ENCODE data around the gene ABCC4. TPM values are rescaled to one million over a fixed set of nuclear protein-coding genes. Genes with fewer than 3 reads are reported as not detected.

ABCC4 gene
- total and polyA plus RNA-seq, 8 donors, result 24.7 to 60.9 (median 43.1) TPM

DNA sequence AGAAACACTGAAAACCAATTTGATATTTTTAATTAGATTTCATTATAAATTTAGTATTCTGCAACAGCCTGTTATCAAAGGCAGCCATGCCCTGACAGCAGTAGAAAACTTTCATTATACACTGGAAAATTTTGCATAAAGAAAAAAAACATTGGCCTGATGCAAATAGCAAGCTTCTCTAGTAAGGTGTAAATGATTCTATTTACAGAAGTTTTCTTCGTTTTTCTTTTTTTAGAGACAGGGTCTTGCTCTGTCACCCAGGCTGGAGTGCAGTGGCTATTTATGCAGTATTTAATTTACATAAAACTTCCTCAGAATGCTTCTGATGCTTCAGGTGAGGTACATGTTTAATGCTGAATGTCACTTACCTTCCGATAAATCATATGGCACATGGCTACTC lies 67.0 kb downstream of the ABCC4 start:
- intact Hi-C loops (cut with DNase I), result no loop called here
- H3K36me3 ChIP-seq, result no peaks in the 10 kb centered on the region

DNA sequence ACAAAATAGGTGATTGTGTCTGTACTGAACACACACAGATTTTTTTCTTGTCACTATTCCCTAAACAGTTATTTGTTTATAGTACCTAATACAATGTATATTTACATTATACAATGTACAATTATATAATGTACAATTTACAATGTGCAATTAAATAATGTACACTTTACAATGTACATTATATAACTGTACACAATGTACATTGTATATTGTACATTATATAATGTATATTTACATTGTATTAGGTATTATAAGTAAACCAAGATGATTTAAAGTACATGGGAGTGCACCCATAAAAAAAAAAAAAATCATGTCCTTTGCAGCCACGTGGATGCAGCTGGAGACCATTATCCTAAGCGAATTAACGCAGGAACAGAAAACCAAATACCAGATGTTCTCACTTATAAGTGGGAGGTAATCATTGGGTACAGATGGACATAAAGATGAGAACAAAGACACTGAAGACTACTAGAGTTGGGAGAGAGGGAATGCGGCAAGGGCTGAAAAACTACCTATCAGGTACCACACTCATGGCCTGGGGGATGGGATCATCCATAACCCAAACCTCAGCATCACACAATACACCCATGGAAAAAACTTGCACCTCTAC lies 68.1 kb downstream of the ABCC4 start:
- no peak for DNase-seq
- H3K27ac ChIP-seq, result no peak overlapping the region
- no peaks in the 10 kb centered on the region for H3K9me3 ChIP-seq
- H3K36me3 ChIP-seq, result no peaks in the 10 kb centered on the region
- no peaks in the 10 kb centered on the region for H3K4me1 ChIP-seq
- no peak overlapping the region for H3K4me3 ChIP-seq
- H3K27me3 ChIP-seq, result no peaks in the 10 kb centered on the region
- no peak for ATAC-seq
- TF ChIP-seq, protein P1, sequence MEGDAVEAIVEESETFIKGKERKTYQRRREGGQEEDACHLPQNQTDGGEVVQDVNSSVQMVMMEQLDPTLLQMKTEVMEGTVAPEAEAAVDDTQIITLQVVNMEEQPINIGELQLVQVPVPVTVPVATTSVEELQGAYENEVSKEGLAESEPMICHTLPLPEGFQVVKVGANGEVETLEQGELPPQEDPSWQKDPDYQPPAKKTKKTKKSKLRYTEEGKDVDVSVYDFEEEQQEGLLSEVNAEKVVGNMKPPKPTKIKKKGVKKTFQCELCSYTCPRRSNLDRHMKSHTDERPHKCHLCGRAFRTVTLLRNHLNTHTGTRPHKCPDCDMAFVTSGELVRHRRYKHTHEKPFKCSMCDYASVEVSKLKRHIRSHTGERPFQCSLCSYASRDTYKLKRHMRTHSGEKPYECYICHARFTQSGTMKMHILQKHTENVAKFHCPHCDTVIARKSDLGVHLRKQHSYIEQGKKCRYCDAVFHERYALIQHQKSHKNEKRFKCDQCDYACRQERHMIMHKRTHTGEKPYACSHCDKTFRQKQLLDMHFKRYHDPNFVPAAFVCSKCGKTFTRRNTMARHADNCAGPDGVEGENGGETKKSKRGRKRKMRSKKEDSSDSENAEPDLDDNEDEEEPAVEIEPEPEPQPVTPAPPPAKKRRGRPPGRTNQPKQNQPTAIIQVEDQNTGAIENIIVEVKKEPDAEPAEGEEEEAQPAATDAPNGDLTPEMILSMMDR (IDR thresholded peaks at IDR 0.05), result no peak
- intact Hi-C loops (cut with DNase I), result no loop called here

More for the DNA sequence above, 67.0 kb downstream of the ABCC4 start:
- Histone ChIP-seq H3K4me1 (peaks cover 0 to under 1% of the 10 kb centered on the region in 2 donors), H3K27me3 (no peaks in the 10 kb centered on the region), H3K4me3 (no peak overlapping the region), H3K9me3 (no peaks in the 10 kb centered on the region), H3K27ac (no peak overlapping the region)
- ATAC-seq (no peak), DNase-seq (no peak)
- TF ChIP-seq, protein P1 (IDR thresholded peaks at IDR 0.05), result no peak

DNA sequence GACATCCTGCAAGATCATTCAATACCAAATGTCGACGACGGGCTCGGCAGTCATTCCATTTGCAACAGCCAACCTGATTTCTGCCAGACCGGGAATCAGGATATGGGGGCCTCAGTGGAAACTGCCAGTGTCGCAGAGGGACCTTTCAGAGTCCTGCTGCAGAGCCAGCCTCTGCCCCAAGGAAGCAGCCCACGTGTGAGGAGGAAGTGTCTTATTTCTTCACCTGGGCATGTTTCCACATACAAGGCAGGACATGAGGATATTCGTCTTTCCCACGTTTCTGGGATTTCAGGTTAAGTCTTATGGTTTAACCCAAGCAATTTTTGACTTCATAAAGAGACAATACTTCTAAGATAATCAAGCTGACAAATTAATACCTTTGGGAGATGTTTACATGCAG lies 69.9 kb downstream of the ABCC4 start:
- intact Hi-C loops (cut with DNase I), result no loop called here
- ATAC-seq (no peak), DNase-seq (no peak)
- Histone ChIP-seq H3K4me3 (no peak overlapping the region), H3K4me1 (peaks cover 6 to 14% of the 10 kb centered on the region in 2 donors), H3K36me3 (no peaks in the 10 kb centered on the region), H3K27ac (no peak overlapping the region), H3K9me3 (no peaks in the 10 kb centered on the region), H3K27me3 (no peaks in the 10 kb centered on the region)
- TF ChIP-seq, protein P1 (IDR thresholded peaks at IDR 0.05), result no peak

DNA sequence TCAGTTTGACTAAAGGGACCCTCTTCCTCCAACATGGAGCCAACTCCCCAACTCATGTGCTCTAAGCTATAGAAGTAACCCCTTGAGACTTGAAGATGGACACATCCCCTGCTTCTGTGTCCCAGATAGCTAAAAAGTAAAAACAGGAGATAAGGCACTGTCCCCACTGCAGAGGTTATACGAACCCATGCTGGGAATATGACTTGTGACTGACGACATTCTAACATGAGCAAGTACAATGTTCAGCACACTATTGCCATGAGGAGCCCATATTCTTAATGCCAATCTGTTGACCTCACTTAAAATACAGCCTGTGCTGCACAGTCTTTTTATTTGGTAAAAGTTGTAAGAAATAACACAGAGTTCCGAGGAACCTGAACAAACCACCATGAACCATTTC lies 71.4 kb downstream of the ABCC4 start:
- Histone ChIP-seq H3K27me3 (no peaks in the 10 kb centered on the region), H3K4me1 (peaks cover 6 to 14% of the 10 kb centered on the region in 2 donors), H3K36me3 (no peaks in the 10 kb centered on the region), H3K9me3 (no peaks in the 10 kb centered on the region), H3K27ac (no peak overlapping the region), H3K4me3 (no peak overlapping the region)
- intact Hi-C loops (cut with DNase I), result no loop called here
- ATAC-seq (no peak), DNase-seq (no peak)
- TF ChIP-seq, protein P1 (IDR thresholded peaks at IDR 0.05), result no peak

DNA sequence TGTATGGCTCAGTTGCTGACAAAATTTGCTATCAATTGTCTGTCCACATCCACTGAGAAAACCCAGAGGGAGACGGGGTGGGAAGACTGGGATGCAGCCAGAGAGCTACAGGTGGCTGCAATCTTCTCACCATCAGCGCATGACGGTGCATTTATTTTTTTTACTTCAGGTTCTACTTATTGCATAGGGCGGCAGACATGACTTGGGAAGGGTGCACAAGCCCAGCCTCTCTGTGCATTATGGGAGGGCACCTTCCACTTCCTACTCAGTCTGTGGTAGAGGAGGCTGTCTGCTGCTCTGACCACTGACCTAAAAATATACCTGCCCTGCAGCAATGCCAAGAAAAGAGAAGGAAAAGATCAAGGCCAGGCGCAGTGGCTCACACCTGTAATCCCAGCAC lies 73.1 kb downstream of the ABCC4 start:
- TF ChIP-seq, protein P1 (IDR thresholded peaks at IDR 0.05), result no peak
- H3K9me3 ChIP-seq, result no peaks in the 10 kb centered on the region
- ATAC-seq (no peak), DNase-seq (no peak)
- no peaks in the 10 kb centered on the region for H3K27me3 ChIP-seq
- no peaks in the 10 kb centered on the region for H3K36me3 ChIP-seq
- H3K4me1 ChIP-seq, result peaks cover 6 to 14% of the 10 kb centered on the region in 2 donors
- no peak overlapping the region for H3K27ac ChIP-seq
- H3K4me3 ChIP-seq, result no peak overlapping the region
- intact Hi-C loops (cut with DNase I), result no loop called here

Measured in left lung (tissue), 10 donors.